ENCODE measurements around the gene LSAMP.
A peak's percentile ranks its signal among the peaks of the same experiment; 100 is the strongest.
"Not testable (repeated sequence)": the region's sequence is repeated elsewhere in the genome, so short reads cannot be mapped to it uniquely, and the experiment has no call there.

LSAMP gene

GRCh38 chr3:115819785-115820384 is 625.4 kb downstream of the LSAMP start:
- no peak for DNase-seq (ENCODE audit: low read depth in 2 of 3, low spot score in 2 of 3)

GRCh38 chr3:115814778-115815380 is 630.4 kb downstream of the LSAMP start:
- DNase-seq (ENCODE audit: low read depth in 2 of 3, low spot score in 2 of 3) = peak in 2 of 3 experiments; percentile 50 to 59

GRCh38 chr3:115814006-115814405 is 631.3 kb downstream of the LSAMP start:
- DNase-seq (ENCODE audit: low read depth in 2 of 3, low spot score in 2 of 3) = no peak

GRCh38 chr3:115808816-115809215 is 636.5 kb downstream of the LSAMP start:
- no peak for DNase-seq (ENCODE audit: low read depth in 2 of 3, low spot score in 2 of 3)

GRCh38 chr3:115808244-115808643 is 637.0 kb downstream of the LSAMP start:
- DNase-seq (ENCODE audit: low read depth in 2 of 3, low spot score in 2 of 3) = no peak

- no peak for DNase-seq (ENCODE audit: low read depth in 2 of 3, low spot score in 2 of 3)
These were observed 638.8 kb downstream of the LSAMP start for GRCh38 chr3:115806501-115806900.

- no peak for DNase-seq (ENCODE audit: low read depth in 2 of 3, low spot score in 2 of 3)
These were observed 639.8 kb downstream of the LSAMP start for GRCh38 chr3:115805520-115805919.

GRCh38 chr3:115804713-115805119 is 640.6 kb downstream of the LSAMP start:
- no peak for DNase-seq (ENCODE audit: low read depth in 2 of 3, low spot score in 2 of 3)

GRCh38 chr3:115804200-115804599 is 641.1 kb downstream of the LSAMP start:
- DNase-seq (ENCODE audit: low read depth in 2 of 3, low spot score in 2 of 3) = no peak

- DNase-seq (ENCODE audit: low read depth in 2 of 3, low spot score in 2 of 3) = no peak
These were observed 641.6 kb downstream of the LSAMP start for GRCh38 chr3:115803661-115804060.

GRCh38 chr3:115800489-115801075 is 644.7 kb downstream of the LSAMP start:
- DNase-seq (ENCODE audit: low read depth in 2 of 3, low spot score in 2 of 3) = no peak

GRCh38 chr3:115800065-115800464 is 645.2 kb downstream of the LSAMP start:
- not testable (repeated sequence) for DNase-seq (ENCODE audit: low read depth in 2 of 3, low spot score in 2 of 3)

- DNase-seq (ENCODE audit: low read depth in 2 of 3, low spot score in 2 of 3) = no peak
These were observed 652.9 kb downstream of the LSAMP start for GRCh38 chr3:115792206-115792955.

- DNase-seq (ENCODE audit: low read depth in 2 of 3, low spot score in 2 of 3) = not testable (repeated sequence)
These were observed 653.8 kb downstream of the LSAMP start for GRCh38 chr3:115791271-115792153.

- DNase-seq (ENCODE audit: low read depth in 2 of 3, low spot score in 2 of 3) = no peak
These were observed 654.5 kb downstream of the LSAMP start for GRCh38 chr3:115790759-115791158.

- no peak for DNase-seq (ENCODE audit: low read depth in 2 of 3, low spot score in 2 of 3)
These were observed 655.8 kb downstream of the LSAMP start for GRCh38 chr3:115789481-115789880.

- DNase-seq (ENCODE audit: low read depth in 2 of 3, low spot score in 2 of 3) = no peak
These were observed 656.3 kb downstream of the LSAMP start for GRCh38 chr3:115788921-115789470.

GRCh38 chr3:115787818-115788217 is 657.5 kb downstream of the LSAMP start:
- DNase-seq (ENCODE audit: low read depth in 2 of 3, low spot score in 2 of 3) = no peak

GRCh38 chr3:115785782-115786181 is 659.5 kb downstream of the LSAMP start:
- no peak for DNase-seq (ENCODE audit: low read depth in 2 of 3, low spot score in 2 of 3)

GRCh38 chr3:115784739-115785536 is 660.3 kb downstream of the LSAMP start:
- DNase-seq (ENCODE audit: low read depth in 2 of 3, low spot score in 2 of 3) = no peak

Data from activated CD8-positive, alpha-beta memory T cell treated with anti-CD3 and anti-CD28 coated beads for 48 hours (primary cell).